ENCODE results near the gene FANK1.
"Not testable (repeated sequence)": the region's sequence is repeated elsewhere in the genome, so short reads cannot be mapped to it uniquely, and the experiment has no call there.

The FANK1 gene

GRCh38 chr10:125896088-125896934 lies at the start of gene FANK1:
FANK1 (plus strand) TSS chr10:125896564; CDS start chr10:125896643, 79 bp downstream.
- peak; percentile 77 for DNase-seq

- no peak for DNase-seq
Measured at GRCh38 chr10:125846894-125847293, 49.5 kb upstream of the FANK1 start.

GRCh38 chr10:125848371-125848770 lies 48.0 kb upstream of the FANK1 start:
- DNase-seq: no peak

GRCh38 chr10:125848857-125849256 lies 47.5 kb upstream of the FANK1 start:
- DNase-seq: no peak

GRCh38 chr10:125849448-125849847 lies 46.9 kb upstream of the FANK1 start:
- no peak for DNase-seq

- no peak for DNase-seq
Measured at GRCh38 chr10:125850766-125851731, 45.3 kb upstream of the FANK1 start.

- no peak for DNase-seq
Measured at GRCh38 chr10:125852487-125852886, 43.9 kb upstream of the FANK1 start.

GRCh38 chr10:125857185-125857760 lies 39.1 kb upstream of the FANK1 start:
- DNase-seq: no peak

- DNase-seq: no peak
Measured at GRCh38 chr10:125859128-125859817, 37.1 kb upstream of the FANK1 start.

- no peak for DNase-seq
Measured at GRCh38 chr10:125865120-125865519, 31.2 kb upstream of the FANK1 start.

- DNase-seq: no peak
Measured at GRCh38 chr10:125866421-125867029, 29.8 kb upstream of the FANK1 start.

GRCh38 chr10:125868372-125868975 lies 27.9 kb upstream of the FANK1 start:
- DNase-seq: peak; percentile 26

- no peak for DNase-seq
Measured at GRCh38 chr10:125871338-125871737, 25.0 kb upstream of the FANK1 start.

- no peak for DNase-seq
Measured at GRCh38 chr10:125878957-125879835, 17.2 kb upstream of the FANK1 start.

GRCh38 chr10:125880719-125881118 lies 15.6 kb upstream of the FANK1 start:
- DNase-seq: no peak

GRCh38 chr10:125881192-125881591 lies 15.2 kb upstream of the FANK1 start, which contains the start of gene DHX32:
DHX32 (minus strand) TSS chr10:125881292; CDS start chr10:125880824, 468 bp downstream.
- no peak for DNase-seq

GRCh38 chr10:125882596-125882995 lies 13.8 kb upstream of the FANK1 start:
- no peak for DNase-seq

GRCh38 chr10:125883211-125883610 lies 13.2 kb upstream of the FANK1 start:
- DNase-seq: no peak

GRCh38 chr10:125886914-125887512 lies 9.4 kb upstream of the FANK1 start:
- no peak for DNase-seq

GRCh38 chr10:125889441-125889840 lies 6.9 kb upstream of the FANK1 start:
- not testable (repeated sequence) for DNase-seq

All from CD4-positive, alpha-beta T cell treated with Interleukin-12 subunit alpha and Interleukin-12 subunit beta, for 1 hour (primary cell).